HG02943 (cell line): ENCODE data around the gene TESMIN.

Experiments used
- ATAC-seq: cut with Tn5 transposase; IDR thresholded peaks from one replicate; pipeline ENCODE4 v1.9.1; 2021; ENCODE audit warnings: mild to moderate bottlenecking, low read depth, moderate library complexity; ENCODE audit not compliant: unreplicated experiment

Gene TESMIN

GRCh38 chr11:68762481-68762880, 11.2 kb upstream of the TESMIN start:
- no peak for ATAC-seq

- ATAC-seq, result no peak
Observed at GRCh38 chr11:68761801-68762200, 10.5 kb upstream of the TESMIN start.

- no peak for ATAC-seq
Observed at GRCh38 chr11:68759991-68760390, 8.7 kb upstream of the TESMIN start.

DNA sequence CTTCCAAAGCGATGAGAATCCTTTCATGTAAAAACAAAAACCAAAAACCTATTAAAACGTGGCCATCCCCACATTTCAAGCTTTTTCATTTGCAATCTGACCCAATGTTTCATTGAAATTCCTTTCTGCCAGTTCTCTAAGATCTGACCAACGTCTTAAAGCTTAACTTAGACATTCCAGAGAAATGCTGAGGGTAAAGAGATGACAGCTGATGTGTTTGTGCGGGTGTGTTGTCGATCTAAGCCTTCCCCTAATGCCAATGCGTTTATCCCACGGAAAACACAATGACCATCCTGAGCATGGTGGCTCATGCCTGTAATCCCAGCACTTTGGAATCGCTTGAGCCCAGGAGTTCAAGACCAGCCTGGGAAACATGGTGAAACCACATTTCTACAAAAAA, 6.4 kb upstream of the TESMIN start:
- no peak for ATAC-seq

- no peak for ATAC-seq
Observed at GRCh38 chr11:68756171-68756766, 4.9 kb upstream of the TESMIN start.

- ATAC-seq, result no peak
Observed at GRCh38 chr11:68753300-68753699, 2.0 kb upstream of the TESMIN start.

- no peak for ATAC-seq
Observed at GRCh38 chr11:68751004-68751325, 355 bp downstream of the TESMIN start.

DNA sequence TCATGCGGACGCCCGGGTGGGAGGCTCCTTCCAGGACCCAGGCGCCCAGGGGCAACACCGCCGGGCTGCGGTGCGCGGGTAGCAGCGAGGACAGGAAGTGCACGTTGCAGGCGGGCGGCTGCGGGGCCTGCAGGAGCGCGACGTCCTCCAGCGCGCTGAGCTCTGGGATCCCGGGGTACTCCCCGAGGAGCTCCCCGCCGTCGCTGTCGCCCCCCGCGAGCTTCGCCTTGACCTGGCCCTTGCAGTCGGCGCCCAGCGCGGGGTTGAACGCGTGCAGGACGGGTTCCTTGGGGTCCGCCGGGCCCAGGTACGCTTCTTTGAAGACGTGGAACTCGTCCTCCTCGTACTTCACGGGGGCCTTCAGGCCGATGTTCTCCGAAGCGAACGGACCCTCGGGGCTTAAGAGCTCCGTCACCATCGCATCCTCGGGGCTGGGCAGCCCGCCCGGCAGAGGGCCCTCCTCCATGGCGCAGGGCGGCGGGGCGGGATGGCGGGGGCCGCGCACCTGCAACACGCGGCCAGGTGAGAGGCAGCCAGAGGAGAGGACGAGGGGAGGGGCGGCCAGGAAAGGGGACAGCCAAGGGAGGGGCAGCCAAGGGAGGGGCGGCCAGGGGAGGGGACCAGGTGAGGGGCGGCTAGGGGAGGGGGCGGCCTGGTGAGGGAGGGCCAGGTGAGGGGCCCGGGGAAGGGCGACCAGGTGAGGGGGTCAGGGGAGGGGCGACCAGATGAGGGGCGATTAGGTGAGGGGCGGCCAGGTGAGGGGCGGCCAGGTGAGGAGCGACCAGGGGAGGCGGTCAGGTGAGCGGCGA, 921 bp downstream of the TESMIN start:
- no peak for ATAC-seq

GRCh38 chr11:68749229-68750123, 1.8 kb downstream of the TESMIN start:
- no peak for ATAC-seq

DNA sequence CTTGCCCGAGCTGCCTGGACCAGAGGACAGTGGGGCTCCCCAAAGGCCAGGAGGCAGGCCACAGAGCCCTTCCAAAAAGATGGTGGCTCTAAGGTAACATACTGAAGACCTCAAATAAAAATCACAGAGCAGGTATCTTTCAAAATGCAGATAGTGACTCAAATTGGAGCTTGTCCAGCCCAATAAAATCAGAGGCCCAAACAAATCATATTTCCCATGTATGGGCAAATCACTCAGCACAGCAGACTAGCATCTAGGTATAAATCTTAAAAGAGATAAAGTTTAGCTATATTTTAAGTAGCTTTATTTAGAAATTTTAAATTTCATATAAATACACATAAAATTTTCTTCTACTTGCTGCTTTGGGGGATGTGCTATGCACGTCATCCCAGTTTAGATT, 3.3 kb downstream of the TESMIN start:
- ATAC-seq, result no peak

DNA sequence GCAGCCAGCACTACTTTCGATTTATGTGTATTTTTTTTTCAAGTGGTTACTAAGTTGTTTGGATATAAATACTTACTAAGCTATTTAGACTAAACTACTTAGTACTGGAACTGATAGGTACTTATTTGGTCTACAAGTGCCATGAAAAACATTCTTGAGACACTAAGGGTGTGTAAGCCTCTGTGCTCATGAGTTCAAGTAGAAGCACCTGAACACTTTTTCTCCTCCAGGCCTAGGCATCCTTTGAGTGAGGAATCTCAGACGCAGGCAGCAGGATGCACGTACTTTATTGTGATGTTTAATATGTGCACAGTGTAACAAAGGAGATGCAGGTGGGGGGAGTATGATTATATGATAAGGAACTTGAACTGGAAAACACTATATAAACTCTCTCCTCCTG, 7.8 kb downstream of the TESMIN start:
- no peak for ATAC-seq

DNA sequence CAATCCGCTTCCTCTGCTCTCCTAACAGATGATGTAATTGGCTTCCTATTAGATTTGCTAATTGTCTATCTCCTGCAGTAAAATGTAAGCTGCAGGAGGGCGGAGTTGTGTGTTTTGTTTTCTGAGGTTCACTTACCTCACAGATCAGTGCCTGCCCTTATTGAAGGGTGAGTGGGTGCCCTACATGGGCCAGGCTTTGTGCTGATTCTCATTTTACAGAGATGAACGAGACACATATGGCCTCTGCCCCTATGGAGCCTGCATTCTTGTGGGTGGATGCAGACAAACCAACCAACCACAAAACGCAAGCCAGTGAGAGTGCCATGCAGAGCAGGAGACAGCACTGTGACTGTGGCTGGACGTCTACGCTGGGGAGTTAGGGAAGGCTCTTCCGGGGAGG, 9.9 kb downstream of the TESMIN start:
- ATAC-seq, result no peak

GRCh38 chr11:68735646-68736045, 15.7 kb downstream of the TESMIN start:
- no peak for ATAC-seq

DNA sequence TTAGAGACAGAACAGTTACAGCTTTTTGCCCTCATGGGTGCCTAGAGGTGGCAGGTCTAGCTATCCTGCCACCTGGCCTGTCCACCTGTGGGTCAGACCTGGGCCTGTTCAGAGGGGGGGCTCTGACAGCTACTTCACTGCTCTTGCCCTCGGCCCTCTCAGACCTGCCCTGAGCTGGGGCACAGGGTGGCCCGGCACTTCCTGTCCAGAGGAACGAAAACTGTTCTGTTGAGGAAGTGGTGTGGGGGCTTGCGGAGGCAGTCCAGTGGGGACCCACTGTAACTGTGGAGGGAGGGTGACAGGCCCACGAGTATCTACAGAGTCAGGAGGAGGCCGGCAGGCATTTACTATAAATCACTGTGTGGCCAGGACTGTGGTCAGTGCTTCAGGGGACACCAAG, 16.2 kb downstream of the TESMIN start:
- ATAC-seq, result no peak

DNA sequence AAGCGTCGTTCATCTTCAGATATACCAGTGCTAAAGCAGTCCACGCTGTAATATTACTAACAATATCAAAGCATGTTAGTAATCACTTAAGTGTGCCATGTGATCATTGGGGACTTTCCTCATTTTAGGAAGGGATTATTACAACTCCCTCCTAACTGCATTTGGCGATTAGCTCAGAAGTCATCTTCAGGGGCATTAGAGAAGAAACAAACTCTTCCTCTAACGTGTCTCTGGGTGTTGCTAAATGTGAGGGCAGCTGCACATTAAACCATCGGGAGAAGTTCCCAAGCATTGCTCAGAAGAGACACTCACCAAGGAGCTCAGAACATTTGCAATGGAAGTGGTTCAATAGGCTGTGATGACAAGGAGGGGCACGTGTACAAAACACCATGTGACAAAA, 17.2 kb downstream of the TESMIN start:
- ATAC-seq, result no peak

GRCh38 chr11:68727783-68728182, 23.5 kb downstream of the TESMIN start:
- ATAC-seq, result no peak

DNA sequence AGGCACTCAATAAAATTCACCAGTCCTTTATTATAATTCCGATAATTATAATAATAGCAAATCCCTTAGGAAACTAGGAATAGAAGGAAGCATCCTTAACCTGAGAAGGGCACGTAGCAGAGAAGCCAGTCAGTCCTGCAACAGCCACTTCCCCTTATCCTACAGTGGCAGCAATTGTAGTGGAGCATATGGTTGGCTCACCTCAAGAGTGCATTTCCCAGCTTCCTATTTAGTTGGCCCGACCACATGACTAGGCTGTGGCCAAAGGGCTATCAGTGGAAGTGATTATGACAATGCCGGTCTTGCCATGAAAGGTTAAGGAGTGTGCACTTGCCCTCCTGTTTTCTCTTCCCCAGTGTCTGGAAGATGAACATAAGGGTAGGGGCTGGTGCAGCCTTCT, 27.0 kb downstream of the TESMIN start:
- ATAC-seq, result no peak

- ATAC-seq, result no peak
Observed at GRCh38 chr11:68722143-68722542, 29.2 kb downstream of the TESMIN start.

- no peak for ATAC-seq
Observed at GRCh38 chr11:68721075-68721474, 30.2 kb downstream of the TESMIN start.

DNA sequence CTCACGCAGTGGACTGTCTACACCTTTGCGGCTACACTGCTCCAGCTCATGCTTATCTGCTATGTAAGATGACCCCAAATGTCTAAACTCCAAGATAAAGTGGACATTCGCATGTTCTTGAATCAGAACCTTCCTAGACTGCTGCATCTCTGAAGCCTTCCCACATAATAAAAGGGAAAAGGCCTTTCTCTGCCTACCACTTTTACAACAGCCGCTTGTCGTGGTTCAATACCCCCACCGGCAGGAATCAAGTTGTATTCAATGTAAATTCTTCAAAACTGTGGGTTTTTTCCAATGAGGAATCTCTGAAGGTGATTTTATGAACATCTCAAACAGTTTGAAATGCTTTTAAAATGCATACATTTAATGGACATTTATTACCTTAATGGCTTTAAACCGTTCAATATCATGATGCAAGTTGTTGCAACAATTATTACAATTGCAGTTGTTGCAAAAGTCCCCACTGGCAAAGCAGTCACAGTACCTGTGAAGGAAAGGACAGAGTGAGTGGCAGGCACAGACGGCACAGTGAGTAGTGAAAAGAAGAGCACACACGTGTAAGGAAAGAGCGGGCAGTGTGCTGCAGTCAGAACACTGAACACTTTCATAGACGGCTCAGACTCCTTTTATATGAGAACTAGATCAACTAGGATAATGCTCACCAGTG, 35.7 kb downstream of the TESMIN start:
- ATAC-seq, result no peak
